WTC11 (cell line): ENCODE measurements around the gene SPDYC. TPM values are rescaled to one million over a fixed set of nuclear protein-coding genes. Genes with fewer than 3 reads are reported as not detected.

Source experiments
- ATAC-seq: fragments of 200-7000 bp; cut with Tn5 transposase; 2 replicates; pipeline ENCODE4 v1.10.0; 2021; ENCODE audit warnings: mild to moderate bottlenecking, moderate library complexity
- CTCF ChIA-PET: fragments of 300-600 bp; sonication (Branson Sonifier 250); formaldehyde crosslinking; loops from one replicate; lab custom pipeline; 2021; ENCODE audit warnings: antibody characterized with exemption; lab: Charles Lee
- POLR2A ChIA-PET: fragments of 350-600 bp; sonication (Branson Sonifier 250); formaldehyde crosslinking; loops from one replicate; lab custom pipeline; 2021; ENCODE audit warnings: antibody characterized with exemption; lab: Charles Lee
- DNase-seq: peaks from one replicate; pipeline ENCODE4 v3.0.0; 2021; ENCODE audit warnings: low spot score
- H3K27ac Mint-ChIP-seq: 2 replicates; pipeline ENCODE4 v1.8.0; 2021; ENCODE audit warnings: mixed read lengths
- H3K27me3 Mint-ChIP-seq: 2 replicates; pipeline ENCODE4 v1.8.0; 2021; ENCODE audit warnings: low read depth, mild to moderate bottlenecking, moderate library complexity, mixed read lengths
- H3K36me3 Mint-ChIP-seq: 2 replicates; pipeline ENCODE4 v1.8.0; 2021; ENCODE audit warnings: mixed read lengths
- H3K4me1 Mint-ChIP-seq: 2 replicates; pipeline ENCODE4 v1.8.0; 2022; ENCODE audit warnings: mixed read lengths
- H3K4me3 Mint-ChIP-seq: 2 replicates; pipeline ENCODE4 v1.8.0; 2021; ENCODE audit warnings: mild to moderate bottlenecking, moderate library complexity, mixed read lengths
- H3K9me3 Mint-ChIP-seq: 2 replicates; pipeline ENCODE4 v1.8.0; 2021; ENCODE audit warnings: mixed read lengths
- ATF3 ChIP-seq: sonication (generic); formaldehyde crosslinking; conservative IDR thresholded peaks from 2 replicates; pipeline ENCODE4 v1.8.1; 2022; ENCODE audit warnings: mild to moderate bottlenecking, missing genetic modification reagents
- CTCF ChIP-seq: fragments of 200-600 bp; IDR thresholded peaks from 2 replicates; pipeline ENCODE4 v1.8.0; 2022; ENCODE audit warnings: antibody characterized with exemption
- IRF1 ChIP-seq: sonication (generic); formaldehyde crosslinking; IDR thresholded peaks from 2 replicates; pipeline ENCODE4 v1.8.0; 2023; ENCODE audit warnings: missing genetic modification reagents
- MLX ChIP-seq: sonication (generic); formaldehyde crosslinking; IDR thresholded peaks from 2 replicates; pipeline ENCODE4 v1.8.1; 2023; ENCODE audit warnings: mild to moderate bottlenecking, missing genetic modification reagents, moderate library complexity
- NFATC4 ChIP-seq: fragments of 250-450 bp; sonication (Bioruptor Pico); IDR thresholded peaks from 2 replicates; pipeline ENCODE4 v1.9.0; 2021; ENCODE audit warnings: mild to moderate bottlenecking
- NR2C2 ChIP-seq: sonication (generic); formaldehyde crosslinking; IDR thresholded peaks from 2 replicates; pipeline ENCODE4 v1.8.0; 2022; ENCODE audit warnings: mild to moderate bottlenecking, missing genetic modification reagents
- PRDM15 ChIP-seq: sonication (generic); formaldehyde crosslinking; IDR thresholded peaks from 2 replicates; pipeline ENCODE4 v1.8.0; 2022; ENCODE audit warnings: missing genetic modification reagents
- PREB ChIP-seq: sonication (generic); formaldehyde crosslinking; IDR thresholded peaks from 2 replicates; pipeline ENCODE4 v1.8.1; 2022; ENCODE audit warnings: mild to moderate bottlenecking, missing genetic modification reagents, moderate library complexity, borderline replicate concordance
- ZNF263 ChIP-seq: sonication (generic); formaldehyde crosslinking; IDR thresholded peaks from 2 replicates; pipeline ENCODE4 v1.8.1; 2022; ENCODE audit warnings: low read depth, mild to moderate bottlenecking, moderate library complexity, missing genetic modification reagents
- ZNF532 ChIP-seq: fragments of 250-450 bp; sonication (Bioruptor Pico); IDR thresholded peaks from 2 replicates; pipeline ENCODE4 v1.9.0; 2021; ENCODE audit warnings: mild to moderate bottlenecking, borderline replicate concordance
- total RNA-seq: library from RNA; stranded (reverse); gene quantifications from 3 replicates; pipeline ENCODE4 v1.2.3, GENCODE V29; 2021

The SPDYC gene
- total RNA-seq, 1 experiment from 2014 or later: 0.35 TPM

DNA sequence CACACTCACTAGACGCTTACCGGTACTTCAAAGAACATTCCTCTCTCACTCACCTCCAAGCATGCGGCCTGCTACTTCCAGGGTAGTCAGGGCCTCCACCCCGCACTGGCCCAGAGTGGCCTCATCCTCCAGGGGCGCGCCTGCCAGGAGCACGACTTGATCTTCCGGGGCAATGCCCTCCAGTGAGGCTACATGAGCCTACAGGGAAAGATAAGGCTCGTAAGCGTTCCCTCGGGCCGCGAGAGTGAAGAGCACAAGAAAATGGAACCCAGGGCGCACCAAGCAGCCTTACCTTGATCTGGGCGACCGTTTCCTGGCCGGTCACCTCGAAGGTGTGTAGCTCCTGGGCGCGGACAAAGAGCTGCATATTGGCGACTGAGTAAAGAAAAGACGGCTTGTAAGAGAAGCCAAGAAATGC, 48.6 kb upstream of the SPDYC start:
- Mint-ChIP-seq H3K27ac (peak overlapping the region; percentile 100), H3K4me1 (peaks cover 17% of the 10 kb centered on the region), H3K27me3 (no peaks in the 10 kb centered on the region), H3K36me3 (peaks cover 50% of the 10 kb centered on the region), H3K4me3 (peak overlapping the region; percentile 99), H3K9me3 (no peaks in the 10 kb centered on the region)
- TF ChIP-seq MLX (CRISPR knock-in tag): no peak
- no peak for TF ChIP-seq CTCF
- no peak for TF ChIP-seq ZNF532
- no peak for TF ChIP-seq NFATC4 (CRISPR knock-in tag)
- 0 out of 2 replicates have a peak, but pooled peaks have one; percentile 31 for TF ChIP-seq ATF3
- 0 out of 2 replicates have a peak, but pooled peaks have one; percentile 16 for TF ChIP-seq PRDM15 (CRISPR knock-in tag)
- TF ChIP-seq NR2C2 (CRISPR knock-in tag): 0 out of 2 replicates have a peak, but pooled peaks have one; percentile 10
- no peak for TF ChIP-seq PREB
- TF ChIP-seq IRF1 (CRISPR knock-in tag): no peak
- no peak for TF ChIP-seq ZNF263 (CRISPR knock-in tag)
- DNase-seq: no peak
- ChIA-PET CTCF (interaction anchor here (0.9 to 5.7 kb wide), 12 partner anchors 9 to 334 kb away, joined by 3 to 56 read pairs (median 6); partner anchors contain the start of genes ARL2, BATF2, CAPN1 and CDC42EP2), POLR2A (interaction anchor here (0.5 to 2.4 kb wide), 9 partner anchors 9 to 381 kb away, joined by 3 to 19 read pairs (median 4); partner anchors contain the start of genes ARL2, CAPN1, SYVN1 and TM7SF2)
- ATAC-seq: no peak
